Trophoblast cell (in vitro differentiated cells and primary cell): ENCODE results near the gene ABCB6.

Source experiments
- DNase-seq, 2 donors: peaks; one replicate each; pipeline ENCODE4 v3.0.0-alpha.2; 2016
- H2AFZ ChIP-seq: 2 replicates; pipeline ENCODE4 v1.6.1; 2013; ENCODE audit warnings: low read length, moderate library complexity, mild to moderate bottlenecking; ENCODE audit not compliant: insufficient read depth, poor library complexity
- H2AK5ac ChIP-seq: 2 replicates; pipeline ENCODE4 v1.6.1; 2013; ENCODE audit warnings: mild to moderate bottlenecking, low read length
- H2BK120ac ChIP-seq: 2 replicates; pipeline ENCODE4 v1.6.1; 2013; ENCODE audit warnings: low read length, mild to moderate bottlenecking, moderate library complexity; ENCODE audit not compliant: insufficient read depth, poor library complexity
- H2BK12ac ChIP-seq: 2 replicates; pipeline ENCODE4 v1.6.1; 2013; ENCODE audit warnings: mild to moderate bottlenecking, low read length, moderate library complexity
- H2BK5ac ChIP-seq: 2 replicates; pipeline ENCODE4 v1.6.1; 2013; ENCODE audit warnings: low read length, low read depth, moderate library complexity, mild to moderate bottlenecking; ENCODE audit not compliant: poor library complexity
- H3K14ac ChIP-seq: 2 replicates; pipeline ENCODE4 v1.6.1; 2013; ENCODE audit warnings: mild to moderate bottlenecking, low read length
- H3K18ac ChIP-seq: 2 replicates; pipeline ENCODE4 v1.6.1; 2013; ENCODE audit warnings: mild to moderate bottlenecking, low read length
- H3K23ac ChIP-seq: 2 replicates; pipeline ENCODE4 v1.6.1; 2013; ENCODE audit warnings: low read length
- H3K27ac ChIP-seq: 2 replicates; pipeline ENCODE4 v1.5.1; 2013; ENCODE audit warnings: low read depth, mild to moderate bottlenecking, inconsistent platforms, low read length, moderate library complexity
- H3K27me3 ChIP-seq: 2 replicates; pipeline ENCODE4 v1.6.1; 2013; ENCODE audit warnings: inconsistent platforms, mild to moderate bottlenecking, low read length, moderate library complexity; ENCODE audit not compliant: insufficient read depth
- H3K36me3 ChIP-seq, 2 experiments: 1 replicate in 1 of 2; 2 replicates in 1 of 2; pipeline ENCODE4 v1.6.1; 2013; ENCODE audit warnings: low read length in 2 of 2, mild to moderate bottlenecking in 2 of 2, moderate library complexity in 1 of 2; ENCODE audit not compliant: insufficient read depth in 2 of 2, control insufficient read depth in 1 of 2
- H3K4ac ChIP-seq: 2 replicates; pipeline ENCODE4 v1.6.1; 2013; ENCODE audit warnings: low read depth, mild to moderate bottlenecking, low read length, moderate library complexity
- H3K4me1 ChIP-seq, 2 experiments: 1 replicate in 1 of 2; 2 replicates in 1 of 2; pipeline ENCODE4 v1.6.1; 2013; ENCODE audit warnings: low read length in 2 of 2, mild to moderate bottlenecking in 2 of 2, moderate library complexity in 1 of 2; ENCODE audit not compliant: insufficient read depth in 2 of 2, control insufficient read depth in 1 of 2
- H3K4me2 ChIP-seq: 2 replicates; pipeline ENCODE4 v1.6.1; 2013; ENCODE audit warnings: inconsistent platforms, mild to moderate bottlenecking, low read length, moderate library complexity
- H3K4me3 ChIP-seq: 2 replicates; pipeline ENCODE4 v1.5.1; 2013; ENCODE audit warnings: mild to moderate bottlenecking, low read depth, low read length, inconsistent platforms
- H3K79me1 ChIP-seq: one replicate; pipeline ENCODE4 v1.6.1; 2013; ENCODE audit warnings: low read length
- H3K79me2 ChIP-seq: 2 replicates; pipeline ENCODE4 v1.6.1; 2013; ENCODE audit warnings: low read length, mild to moderate bottlenecking; ENCODE audit not compliant: control insufficient read depth, insufficient read depth, poor library complexity
- H3K9ac ChIP-seq: 2 replicates; pipeline ENCODE4 v1.6.1; 2013; ENCODE audit warnings: mild to moderate bottlenecking, low read length
- H3K9me3 ChIP-seq: 2 replicates; pipeline ENCODE4 v1.6.1; 2013; ENCODE audit warnings: low read depth, mild to moderate bottlenecking, control low read depth, inconsistent platforms, low read length; ENCODE audit not compliant: insufficient read depth
- H4K12ac ChIP-seq: 2 replicates; pipeline ENCODE4 v1.6.1; 2013; ENCODE audit warnings: low read depth, mild to moderate bottlenecking, low read length, moderate library complexity
- H4K8ac ChIP-seq: 2 replicates; pipeline ENCODE4 v1.6.1; 2013; ENCODE audit warnings: low read depth, mild to moderate bottlenecking, low read length, moderate library complexity
- H4K91ac ChIP-seq: one replicate; pipeline ENCODE4 v1.6.1; 2013; ENCODE audit warnings: low read depth, mild to moderate bottlenecking, low read length, moderate library complexity
- WGBS: extraction: QIAGEN DNeasy Blood & Tissue Kit; methylation state at CpG from one replicate; pipeline ENCODE4 v1.1.7; 2013; ENCODE audit warnings: missing lambda C conversion rate; ENCODE audit not compliant: insufficient read length, insufficient coverage; ENCODE audit errors: extremely low coverage; 5-methylcytosine and 5-hydroxymethylcytosine counted together

ABCB6 gene

GRCh38 chr2:219213486-219214071 lies 5.2 kb downstream of the ABCB6 start:
- no peak overlapping the region for H3K4ac ChIP-seq
- no peak overlapping the region for H3K18ac ChIP-seq
- WGBS, result no CpG with 5 or more reads among the region's 10 CpGs

GRCh38 chr2:219213026-219213415 lies 5.7 kb downstream of the ABCB6 start:
- Histone ChIP-seq H3K9ac (no peak overlapping the region), H3K4me3 (no peak overlapping the region), H4K91ac (no peak overlapping the region), H2BK120ac (no peak overlapping the region), H3K14ac (no peak overlapping the region), H4K12ac (no peak overlapping the region), H3K36me3 (peaks cover 58 to 65% of the 10 kb centered on the region in 2 experiments), H2AK5ac (no peak overlapping the region), H3K4ac (no peak overlapping the region), H4K8ac (no peak overlapping the region), H3K23ac (no peak overlapping the region), H3K27me3 (no peaks in the 10 kb centered on the region), H3K9me3 (no peaks in the 10 kb centered on the region), H3K4me1 (peaks cover 2 to 5% of the 10 kb centered on the region in 2 experiments), H3K79me2 (peaks cover 1% of the 10 kb centered on the region), H2AFZ (no peak overlapping the region), H2BK12ac (no peak overlapping the region), H3K27ac (no peak overlapping the region), H3K4me2 (no peak overlapping the region), H3K79me1 (peaks cover 2% of the 10 kb centered on the region), H2BK5ac (no peak overlapping the region), H3K18ac (no peak overlapping the region)
- DNase-seq, result no peak
- WGBS, result no CpG with 5 or more reads among the region's 8 CpGs

More at GRCh38 chr2:219213486-219214071, 5.2 kb downstream of the ABCB6 start:
- Histone ChIP-seq H2AFZ (no peak overlapping the region), H2BK120ac (no peak overlapping the region), H3K4me2 (no peak overlapping the region), H3K27ac (no peak overlapping the region), H3K4me1 (peaks cover 5 to 10% of the 10 kb centered on the region in 2 experiments), H2BK5ac (no peak overlapping the region), H3K9me3 (no peaks in the 10 kb centered on the region), H3K14ac (no peak overlapping the region), H3K79me1 (peaks cover 7% of the 10 kb centered on the region), H3K79me2 (peaks cover 7% of the 10 kb centered on the region), H3K36me3 (peaks cover 53 to 59% of the 10 kb centered on the region in 2 experiments), H3K23ac (no peak overlapping the region), H4K12ac (no peak overlapping the region), H2BK12ac (no peak overlapping the region), H4K8ac (no peak overlapping the region), H4K91ac (no peak overlapping the region), H3K4me3 (no peak overlapping the region), H2AK5ac (no peak overlapping the region), H3K9ac (no peak overlapping the region), H3K27me3 (no peaks in the 10 kb centered on the region)
- no peak for DNase-seq

DNA sequence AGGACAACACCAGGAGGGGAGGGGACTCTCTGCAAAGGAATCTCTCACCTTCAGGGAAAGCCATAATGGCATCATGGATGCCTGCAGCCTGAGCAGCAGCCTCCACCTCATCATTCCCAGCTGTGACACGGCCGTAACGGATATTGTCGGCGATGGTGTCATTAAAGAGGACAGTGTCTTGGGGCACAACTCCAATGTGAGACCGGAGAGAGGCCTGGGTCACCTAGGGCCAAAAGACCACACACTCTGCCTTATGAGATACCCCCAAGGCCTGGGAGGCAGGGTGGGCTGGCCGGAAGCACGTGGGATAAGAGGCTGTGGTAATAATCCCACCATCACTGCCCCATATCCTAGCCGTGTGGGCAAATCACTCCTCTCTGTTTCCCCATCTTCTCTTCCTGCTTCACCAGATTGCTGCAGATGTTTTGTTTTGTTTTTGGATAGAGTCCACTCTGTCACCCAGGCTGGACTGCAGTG lies 7.8 kb downstream of the ABCB6 start:
- Histone ChIP-seq H3K9ac (no peak overlapping the region), H3K14ac (no peak overlapping the region), H3K4me1 (peaks cover 2 to 4% of the 10 kb centered on the region in 2 experiments), H3K79me2 (peaks cover 5% of the 10 kb centered on the region), H3K27ac (no peak overlapping the region), H4K8ac (no peak overlapping the region), H2BK12ac (no peak overlapping the region), H2AK5ac (no peak overlapping the region), H3K36me3 (peaks cover 58 to 63% of the 10 kb centered on the region in 2 experiments), H3K4me2 (no peak overlapping the region), H4K91ac (no peak overlapping the region), H3K23ac (no peak overlapping the region), H2BK120ac (no peak overlapping the region), H3K18ac (no peak overlapping the region), H3K9me3 (no peaks in the 10 kb centered on the region), H4K12ac (no peak overlapping the region), H3K79me1 (peaks cover 5% of the 10 kb centered on the region), H3K4me3 (no peak overlapping the region), H3K4ac (no peak overlapping the region), H2BK5ac (no peak overlapping the region), H2AFZ (no peak overlapping the region), H3K27me3 (no peaks in the 10 kb centered on the region)
- WGBS, result no CpG with 5 or more reads among the region's 9 CpGs
- DNase-seq, result no peak

DNA sequence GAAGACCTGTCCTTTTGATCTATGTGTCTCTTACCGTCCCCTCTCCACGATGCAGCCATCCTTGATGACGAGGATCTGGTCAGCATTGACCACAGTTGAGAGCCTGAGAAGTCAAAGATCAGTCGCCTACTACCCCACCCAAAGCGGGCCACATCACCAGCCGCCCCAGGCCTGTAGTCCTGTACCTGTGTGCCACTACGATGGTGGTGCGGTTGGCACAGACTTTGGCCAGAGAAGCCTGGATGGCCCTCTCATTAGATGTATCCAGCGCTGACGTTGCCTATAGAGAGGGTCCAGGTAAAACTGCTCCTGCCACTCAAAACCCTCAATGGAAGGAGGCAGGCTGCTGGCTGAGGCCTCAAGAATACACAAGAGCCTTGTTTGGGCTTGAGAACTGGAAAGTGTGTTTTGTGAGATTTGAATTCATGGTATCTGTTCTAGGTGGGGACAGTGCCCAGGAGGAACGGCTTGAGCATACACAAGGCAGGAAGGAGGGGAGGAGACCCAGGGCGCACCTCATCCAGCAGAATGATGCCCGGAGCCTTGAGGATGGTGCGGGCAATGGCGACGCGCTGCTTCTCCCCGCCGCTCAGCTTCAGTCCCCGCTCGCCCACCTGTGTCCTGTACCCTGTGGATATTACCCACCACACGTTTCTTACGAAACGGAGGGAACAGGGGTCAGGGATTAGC lies 8.4 kb downstream of the ABCB6 start:
- no CpG with 5 or more reads among the region's 24 CpGs for WGBS
- Histone ChIP-seq H2AFZ (no peak overlapping the region), H3K14ac (no peak overlapping the region), H3K79me2 (peaks cover 5% of the 10 kb centered on the region), H2AK5ac (no peak overlapping the region), H3K4me2 (no peak overlapping the region), H3K27ac (no peak overlapping the region), H2BK12ac (no peak overlapping the region), H2BK120ac (no peak overlapping the region), H3K9me3 (no peaks in the 10 kb centered on the region), H3K9ac (no peak overlapping the region), H3K36me3 (peaks cover 56 to 63% of the 10 kb centered on the region in 2 experiments), H3K18ac (no peak overlapping the region), H4K91ac (no peak overlapping the region), H3K27me3 (no peaks in the 10 kb centered on the region), H3K4ac (no peak overlapping the region), H3K79me1 (peaks cover 5% of the 10 kb centered on the region), H3K4me1 (peaks cover 2 to 4% of the 10 kb centered on the region in 2 experiments), H2BK5ac (no peak overlapping the region), H4K12ac (no peak overlapping the region), H4K8ac (no peak overlapping the region), H3K4me3 (no peak overlapping the region), H3K23ac (no peak overlapping the region)
- no peak for DNase-seq
